Neural cell (in vitro differentiated cells): ENCODE measurements around the gene RSPRY1. TPM values are rescaled to one million over a fixed set of nuclear protein-coding genes. Genes with fewer than 3 reads are reported as not detected.

ENCODE experiments used
- H2AFZ ChIP-seq: fragments of 200-600, 300-800 bp; sonication (generic), shearing (Covaris generic); 2 replicates; pipeline ENCODE4 v1.6.0; 2014; ENCODE audit warnings: low read depth, mild to moderate bottlenecking, antibody characterized with exemption, low read length, moderate library complexity
- H3F3A ChIP-seq: fragments of 200-600 bp; shearing (Covaris generic); 2 replicates; pipeline ENCODE4 v1.6.1; 2016; ENCODE audit warnings: mild to moderate bottlenecking, moderate library complexity, mixed read lengths, antibody characterized with exemption, low read length; ENCODE audit not compliant: insufficient read depth, poor library complexity, severe bottlenecking
- H3K27ac ChIP-seq: fragments of 200-600, 300-800 bp; sonication (generic), shearing (Covaris generic); 2 replicates; pipeline ENCODE4 v1.5.1; 2014; ENCODE audit warnings: mild to moderate bottlenecking, low read length, moderate library complexity
- H3K27me3 ChIP-seq: fragments of 300-800, 200-600 bp; sonication (generic), shearing (Covaris generic); 2 replicates; pipeline ENCODE4 v1.6.0; 2014; ENCODE audit warnings: mild to moderate bottlenecking, low read depth, low read length, moderate library complexity; ENCODE audit not compliant: insufficient read depth
- H3K36me3 ChIP-seq: fragments of 300-800, 200-600 bp; sonication (generic), shearing (Covaris generic); 2 replicates; pipeline ENCODE4 v1.5.1; 2014; ENCODE audit warnings: mild to moderate bottlenecking, antibody characterized with exemption, low read length, moderate library complexity; ENCODE audit not compliant: insufficient read depth
- H3K4me2 ChIP-seq: fragments of 300-800, 200-600 bp; sonication (generic), shearing (Covaris generic); 2 replicates; pipeline ENCODE4 v1.6.0; 2014; ENCODE audit warnings: mild to moderate bottlenecking, low read length
- H3K4me3 ChIP-seq: fragments of 300-800, 200-600 bp; sonication (generic), shearing (Covaris generic); 2 replicates; pipeline ENCODE4 v1.5.1; 2014; ENCODE audit warnings: mild to moderate bottlenecking, low read length, moderate library complexity
- H3K79me2 ChIP-seq: fragments of 200-600 bp; shearing (Covaris generic); replicated peaks from 2 replicates; pipeline ENCODE4 v1.6.0; 2014; ENCODE audit warnings: mild to moderate bottlenecking, low read length, moderate library complexity; ENCODE audit not compliant: insufficient read depth
- H3K9ac ChIP-seq: fragments of 300-800, 200-600 bp; sonication (generic), shearing (Covaris generic); 2 replicates; pipeline ENCODE4 v1.6.1; 2016; ENCODE audit warnings: mild to moderate bottlenecking, low read length, mixed read lengths
- H3K9me2 ChIP-seq: fragments of 200-600 bp; shearing (Covaris generic); 2 replicates; pipeline ENCODE4 v1.6.1; 2016; ENCODE audit warnings: mild to moderate bottlenecking, low read length, mixed read lengths; ENCODE audit not compliant: insufficient read depth
- H3K9me3 ChIP-seq: fragments of 200-600, 300-800 bp; sonication (generic), shearing (Covaris generic); 2 replicates; pipeline ENCODE4 v1.6.1; 2016; ENCODE audit warnings: mild to moderate bottlenecking, mixed run types, low read length, moderate library complexity, mixed read lengths
- H4K20me1 ChIP-seq: fragments of 200-600 bp; shearing (Covaris generic); 2 replicates; pipeline ENCODE4 v1.6.1; 2016; ENCODE audit warnings: mild to moderate bottlenecking, mixed run types; ENCODE audit not compliant: insufficient read depth
- CTCF ChIP-seq: fragments of 450-650 bp; IDR thresholded peaks from 2 replicates; pipeline ENCODE4 v1.5.1; 2014; ENCODE audit warnings: antibody characterized with exemption, mild to moderate bottlenecking, moderate library complexity; ENCODE audit not compliant: poor library complexity, severe bottlenecking
- EP300 ChIP-seq: fragments of 450-650 bp; conservative IDR thresholded peaks from 2 replicates; pipeline ENCODE4 v1.6.1; 2014; ENCODE audit warnings: antibody characterized with exemption, mild to moderate bottlenecking, moderate library complexity; ENCODE audit not compliant: poor library complexity, severe bottlenecking
- EZH2 ChIP-seq: fragments of 200-600, 300-800 bp; shearing (Covaris generic), sonication (generic); IDR thresholded peaks from 2 replicates; pipeline ENCODE4 v1.6.1; 2014; ENCODE audit warnings: antibody characterized with exemption, low read length, borderline replicate concordance, mild to moderate bottlenecking; ENCODE audit not compliant: insufficient read depth, poor library complexity, severe bottlenecking
- MXI1 ChIP-seq: fragments of 450-650 bp; conservative IDR thresholded peaks from 2 replicates; pipeline ENCODE4 v1.6.1; 2014; ENCODE audit warnings: antibody characterized with exemption, mild to moderate bottlenecking; ENCODE audit not compliant: poor library complexity, severe bottlenecking
- POLR2AphosphoS5 ChIP-seq: IDR thresholded peaks from 2 replicates; pipeline ENCODE4 v1.6.1; 2012
- RAD21 ChIP-seq: fragments of 450-650 bp; conservative IDR thresholded peaks from 2 replicates; pipeline ENCODE4 v1.6.1; 2014; ENCODE audit warnings: antibody characterized with exemption, mild to moderate bottlenecking, moderate library complexity
- REST ChIP-seq: IDR thresholded peaks from 2 replicates; pipeline ENCODE4 v1.6.1; 2012; ENCODE audit warnings: borderline replicate concordance
- SMC3 ChIP-seq: fragments of 450-650 bp; conservative IDR thresholded peaks from 2 replicates; pipeline ENCODE4 v1.6.1; 2014; ENCODE audit warnings: antibody characterized with exemption, mild to moderate bottlenecking, moderate library complexity; ENCODE audit not compliant: poor library complexity
- TAF1 ChIP-seq: IDR thresholded peaks from 2 replicates; pipeline ENCODE4 v1.6.1; 2012; ENCODE audit warnings: low read depth
- polyA plus RNA-seq: library from polyadenylated mRNA; depleted of rRNA; stranded (reverse); fragments of >200 nt; gene quantifications from 2 replicates; pipeline ENCODE4 v1.2.3, GENCODE V29; 2014

Gene RSPRY1
- polyA plus RNA-seq, 1 donor from 2014 or later = 62.0 TPM

- Histone ChIP-seq H3F3A (no peaks in the 10 kb centered on the region), H3K27ac (no peak overlapping the region), H3K4me3 (no peak overlapping the region), H3K79me2 (peaks cover 87% of the 10 kb centered on the region), H3K27me3 (no peaks in the 10 kb centered on the region), H4K20me1 (no peaks in the 10 kb centered on the region), H2AFZ (no peak overlapping the region), H3K36me3 (no peaks in the 10 kb centered on the region), H3K9me2 (no peaks in the 10 kb centered on the region), H3K9me3 (no peaks in the 10 kb centered on the region), H3K9ac (no peak overlapping the region), H3K4me2 (no peak overlapping the region)
- no peak for TF ChIP-seq RAD21
- no peak for TF ChIP-seq EZH2
- TF ChIP-seq REST = no peak
- TF ChIP-seq CTCF = no peak
- no peak for TF ChIP-seq EP300
- TF ChIP-seq MXI1 = no peak
- TF ChIP-seq POLR2AphosphoS5 = no peak
- TF ChIP-seq TAF1 = no peak
- TF ChIP-seq SMC3 = no peak
Observed at GRCh38 chr16:57194512-57194911, 8.4 kb downstream of the RSPRY1 start.

- Histone ChIP-seq H3K79me2 (peaks cover 69% of the 10 kb centered on the region), H3K4me2 (no peak overlapping the region), H3K9ac (no peak overlapping the region), H4K20me1 (no peaks in the 10 kb centered on the region), H3K27me3 (no peaks in the 10 kb centered on the region), H3K9me2 (no peaks in the 10 kb centered on the region), H3K27ac (no peak overlapping the region), H3K9me3 (no peaks in the 10 kb centered on the region), H3F3A (no peaks in the 10 kb centered on the region), H2AFZ (no peak overlapping the region), H3K36me3 (no peaks in the 10 kb centered on the region), H3K4me3 (no peak overlapping the region)
- TF ChIP-seq CTCF = no peak
- TF ChIP-seq SMC3 = no peak
- TF ChIP-seq POLR2AphosphoS5 = no peak
Observed at GRCh38 chr16:57196286-57196685, 10.2 kb downstream of the RSPRY1 start.
